H9 (cell line): ENCODE measurements around the gene DACT3. TPM values are rescaled to one million over a fixed set of nuclear protein-coding genes. Genes with fewer than 3 reads are reported as not detected.

Experiments used
- DNase-seq: peaks from one replicate; pipeline ENCODE4 v3.0.0-alpha.2; 2017
- H2AFZ ChIP-seq: one replicate; pipeline ENCODE4 v1.6.1; 2013; ENCODE audit warnings: mild to moderate bottlenecking, low read length, control low read depth, moderate library complexity
- H2AK5ac ChIP-seq: 2 replicates; pipeline ENCODE4 v1.6.1; 2013; ENCODE audit warnings: low read length, control low read depth, mixed read lengths; ENCODE audit not compliant: insufficient read length
- H2BK120ac ChIP-seq: one replicate; pipeline ENCODE4 v1.6.1; 2013; ENCODE audit warnings: low read depth, mild to moderate bottlenecking, low read length, control low read depth, inconsistent platforms; ENCODE audit not compliant: poor library complexity, severe bottlenecking
- H2BK12ac ChIP-seq: 2 replicates; pipeline ENCODE4 v1.6.1; 2013; ENCODE audit warnings: low read length, control low read depth, mixed read lengths, low read depth; ENCODE audit not compliant: insufficient read length
- H2BK15ac ChIP-seq: 2 replicates; pipeline ENCODE4 v1.6.1; 2013; ENCODE audit warnings: low read depth, low read length, control low read depth
- H2BK20ac ChIP-seq: one replicate; pipeline ENCODE4 v1.6.1; 2013; ENCODE audit warnings: low read depth, mild to moderate bottlenecking, low read length, control low read depth, inconsistent platforms; ENCODE audit not compliant: poor library complexity, severe bottlenecking
- H2BK5ac ChIP-seq: 2 replicates; pipeline ENCODE4 v1.6.1; 2013; ENCODE audit warnings: low read length, control low read depth, mixed read lengths; ENCODE audit not compliant: insufficient read length
- H3K14ac ChIP-seq: 2 replicates; pipeline ENCODE4 v1.6.1; 2013; ENCODE audit warnings: low read length, control low read depth; ENCODE audit not compliant: insufficient read depth
- H3K18ac ChIP-seq: 2 replicates; pipeline ENCODE4 v1.6.1; 2013; ENCODE audit warnings: low read depth, mild to moderate bottlenecking, mixed read lengths, low read length, control low read depth; ENCODE audit not compliant: insufficient read length
- H3K23ac ChIP-seq: 2 replicates; pipeline ENCODE4 v1.6.1; 2013; ENCODE audit warnings: low read length, control low read depth, mixed read lengths, low read depth; ENCODE audit not compliant: insufficient read length
- H3K23me2 ChIP-seq: 2 replicates; pipeline ENCODE4 v1.6.1; 2013; ENCODE audit warnings: low read depth, mild to moderate bottlenecking, mixed read lengths, low read length, control low read depth; ENCODE audit not compliant: insufficient read length, poor library complexity, severe bottlenecking
- H3K27ac ChIP-seq: 2 replicates; pipeline ENCODE4 v1.5.1; 2013; ENCODE audit warnings: low read length, control low read depth, mixed read lengths, low read depth; ENCODE audit not compliant: insufficient read length
- H3K27me3 ChIP-seq: 2 replicates; pipeline ENCODE4 v1.6.1; 2013; ENCODE audit warnings: low read length, control low read depth, inconsistent platforms; ENCODE audit not compliant: insufficient read depth
- H3K4ac ChIP-seq: 2 replicates; pipeline ENCODE4 v1.6.1; 2013; ENCODE audit warnings: low read depth, mild to moderate bottlenecking, control low read depth, inconsistent platforms, low read length, moderate library complexity
- H3K4me1 ChIP-seq: 2 replicates; pipeline ENCODE4 v1.6.1; 2013; ENCODE audit warnings: low read length, control low read depth, inconsistent platforms; ENCODE audit not compliant: insufficient read depth
- H3K4me2 ChIP-seq: 2 replicates; pipeline ENCODE4 v1.6.1; 2013; ENCODE audit warnings: low read length, control low read depth, mixed read lengths; ENCODE audit not compliant: insufficient read length, insufficient read depth
- H3K56ac ChIP-seq: 2 replicates; pipeline ENCODE4 v1.6.1; 2013; ENCODE audit warnings: low read depth, mild to moderate bottlenecking, mixed read lengths, low read length, control low read depth; ENCODE audit not compliant: insufficient read length
- H3K79me1 ChIP-seq: 2 replicates; pipeline ENCODE4 v1.6.1; 2013; ENCODE audit warnings: low read depth, mild to moderate bottlenecking, moderate library complexity, low read length, control low read depth, inconsistent platforms; ENCODE audit not compliant: insufficient read depth, poor library complexity, severe bottlenecking
- H3K79me2 ChIP-seq: 2 replicates; pipeline ENCODE4 v1.6.1; 2013; ENCODE audit warnings: low read length, control low read depth, inconsistent platforms; ENCODE audit not compliant: insufficient read depth
- H3K9ac ChIP-seq: 2 replicates; pipeline ENCODE4 v1.6.1; 2013; ENCODE audit warnings: low read length, control low read depth, mixed read lengths; ENCODE audit not compliant: insufficient read length; ENCODE audit errors: extremely low read depth
- H3K9me3 ChIP-seq: one replicate; pipeline ENCODE4 v1.6.1; 2013; ENCODE audit warnings: low read depth, low read length, inconsistent platforms; ENCODE audit not compliant: control insufficient read depth
- H3T11ph ChIP-seq: one replicate; pipeline ENCODE4 v1.6.1; 2013; ENCODE audit warnings: mild to moderate bottlenecking, low read length, control low read depth, inconsistent platforms
- H4K20me1 ChIP-seq: one replicate; pipeline ENCODE4 v1.6.1; 2013; ENCODE audit not compliant: control insufficient read depth, insufficient read length, insufficient read depth
- H4K5ac ChIP-seq: 2 replicates; pipeline ENCODE4 v1.6.1; 2013; ENCODE audit warnings: low read depth, mild to moderate bottlenecking, mixed read lengths, low read length, control low read depth; ENCODE audit not compliant: insufficient read length
- H4K8ac ChIP-seq: replicated peaks from 2 replicates; pipeline ENCODE4 v1.6.1; 2013; ENCODE audit warnings: low read length, control low read depth, mixed read lengths, low read depth; ENCODE audit not compliant: insufficient read length
- H4K91ac ChIP-seq: 2 replicates; pipeline ENCODE4 v1.6.1; 2013; ENCODE audit warnings: low read depth, mild to moderate bottlenecking, moderate library complexity, mixed read lengths, low read length, control low read depth; ENCODE audit not compliant: insufficient read length
- H3K27ac Mint-ChIP-seq, 3 experiments: 2 replicates in 2 of 3; 3 replicates in 1 of 3; pipeline ENCODE4 v1.8.0; 2020 to 2021; ENCODE audit warnings: mixed read lengths in 3 of 3, mild to moderate bottlenecking in 1 of 3, moderate library complexity in 1 of 3
- H3K27me3 Mint-ChIP-seq: 2 replicates; pipeline ENCODE4 v1.8.0; 2021; ENCODE audit warnings: low read depth, mild to moderate bottlenecking, moderate library complexity, mixed read lengths
- H3K36me3 Mint-ChIP-seq, 3 experiments: 2 replicates in 2 of 3; 3 replicates in 1 of 3; pipeline ENCODE4 v1.8.0; 2020 to 2021; ENCODE audit warnings: low read depth in 3 of 3, mixed read lengths in 3 of 3; ENCODE audit not compliant: insufficient read depth in 1 of 3
- H3K4me1 Mint-ChIP-seq, 2 experiments: 2 replicates each; pipeline ENCODE4 v1.8.0; 2020; ENCODE audit warnings: mixed read lengths in 2 of 2
- H3K4me3 Mint-ChIP-seq, 2 experiments: 2 replicates in 1 of 2; 3 replicates in 1 of 2; pipeline ENCODE4 v1.8.0; 2020 to 2021; ENCODE audit warnings: mild to moderate bottlenecking in 2 of 2, mixed read lengths in 2 of 2, moderate library complexity in 1 of 2
- H3K9me3 Mint-ChIP-seq, 2 experiments: 2 replicates in 1 of 2; 3 replicates in 1 of 2; pipeline ENCODE4 v1.8.0; 2020; ENCODE audit warnings: mild to moderate bottlenecking in 2 of 2, mixed read lengths in 2 of 2, moderate library complexity in 1 of 2
- CTCF ChIP-seq: fragments of 200-600 bp; sonication (generic); conservative IDR thresholded peaks from 3 replicates; pipeline ENCODE4 v1.8.0; 2021; ENCODE audit warnings: antibody characterized with exemption, mild to moderate bottlenecking
- WGBS: extraction: QIAGEN DNeasy Blood & Tissue Kit; methylation state at CpG from one replicate; pipeline ENCODE4 v1.1.7; 2013; ENCODE audit warnings: missing lambda C conversion rate, low lambda C conversion rate, mixed read lengths; ENCODE audit not compliant: insufficient read length; ENCODE audit errors: extremely low coverage; 5-methylcytosine and 5-hydroxymethylcytosine counted together
- microRNA-seq: library from miRNA; unstranded; fragments of <30 nt; microRNA quantifications from one replicate; pipeline ENCODE4, GENCODE V29; 2020; ENCODE audit warnings: borderline microRNAs expressed
- total RNA-seq: library from RNA; stranded (reverse); gene quantifications from 2 replicates; pipeline ENCODE4 v1.2.1, GENCODE V29; 2021

The DACT3 gene
- total RNA-seq, 1 experiment from 2014 or later = 0.87 TPM

DNA sequence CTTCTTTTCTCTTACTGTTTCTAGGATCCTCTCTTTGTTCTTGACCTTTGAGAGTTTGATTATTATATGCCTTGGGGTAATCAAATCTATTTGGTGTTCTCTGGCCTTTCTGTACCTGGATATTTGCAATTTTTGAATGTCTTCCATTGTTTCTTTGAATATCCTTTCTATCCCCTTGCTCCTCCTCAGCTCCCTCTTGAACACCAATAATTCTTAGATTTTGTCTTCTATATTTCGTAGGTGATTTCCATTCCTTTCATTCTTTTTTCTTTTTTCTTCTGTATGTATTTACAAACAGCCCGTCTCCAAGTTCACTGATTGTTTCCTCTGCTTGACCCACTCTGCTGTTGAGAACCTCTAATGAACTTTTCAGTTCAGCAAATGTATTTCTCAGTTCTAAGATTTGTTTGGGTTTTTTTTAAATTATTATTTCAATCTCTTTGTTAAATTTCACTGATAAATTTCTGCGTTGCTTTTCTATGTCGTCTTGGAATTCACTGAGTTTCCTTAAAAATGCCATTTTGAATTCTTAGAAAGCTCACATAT is 62.5 kb downstream of the DACT3 start:
- Histone ChIP-seq H2AK5ac (no peak overlapping the region), H3K27ac (no peak overlapping the region), H3K14ac (no peak overlapping the region), H4K8ac (no peak overlapping the region), H2BK5ac (no peak overlapping the region), H3K56ac (no peak overlapping the region), H3K23ac (no peak overlapping the region), H4K20me1 (no peaks in the 10 kb centered on the region), H2BK12ac (no peak overlapping the region), H3K4me1 (no peaks in the 10 kb centered on the region), H2BK20ac (no peak overlapping the region), H4K91ac (no peak overlapping the region), H2AFZ (no peak overlapping the region), H3K23me2 (peaks cover 12% of the 10 kb centered on the region), H3K9ac (no peak overlapping the region), H2BK120ac (no peak overlapping the region), H3T11ph (no peak overlapping the region), H3K27me3 (no peaks in the 10 kb centered on the region), H3K4me2 (no peak overlapping the region), H3K4ac (no peak overlapping the region), H3K79me2 (peaks cover 5% of the 10 kb centered on the region; the same call in 1 of the 2 replicates), H3K18ac (no peak overlapping the region), H2BK15ac (no peak overlapping the region), H4K5ac (no peak overlapping the region), H3K79me1 (peaks cover 4% of the 10 kb centered on the region), H3K9me3 (no peaks in the 10 kb centered on the region)
- Mint-ChIP-seq H3K27ac (no peak overlapping the region), H3K4me1 (peaks cover 15 to 16% of the 10 kb centered on the region in 2 experiments), H3K4me3 (no peak overlapping the region), H3K36me3 (peaks cover 0 to 4% (median 2%) of the 10 kb centered on the region in 3 experiments; a peak in 1 of 7 replicates), H3K27me3 (peaks cover 5% of the 10 kb centered on the region; the same call in 1 of the 2 replicates), H3K9me3 (peaks cover 3 to 9% of the 10 kb centered on the region in 2 experiments; a peak in 3 of 5 replicates)
- no peak for DNase-seq
- WGBS = no CpG with 5 or more reads among the region's 4 CpGs
- TF ChIP-seq CTCF = no peak

Small RNAs within 50 kb of the gene (microRNA-seq; reads per million reads assigned to microRNA genes)
- not detected for gene MIR320E

Other genes starting within 250 kb of the DACT3 start
- 27.5 and 28.7 TPM in 2 replicates for gene CCDC8, start 247.6 kb downstream of the DACT3 start, total RNA-seq
- gene PNMA8C, start 232.2 kb downstream of the DACT3 start, total RNA-seq = 1.7 and 1.8 TPM in 2 replicates
- 22.6 and 23.2 TPM in 2 replicates for gene PNMA8A, start 189.6 kb downstream of the DACT3 start, total RNA-seq
- 1.4 and 1.5 TPM in 2 replicates for gene PNMA8B, start 165.3 kb downstream of the DACT3 start, total RNA-seq
- 339 and 343 TPM in 2 replicates for gene CALM3, start 59.9 kb downstream of the DACT3 start, total RNA-seq
- not detected in 2 replicates for gene PTGIR, start 36.1 kb downstream of the DACT3 start, total RNA-seq
- gene GNG8, start 25.0 kb downstream of the DACT3 start, total RNA-seq = not detected in 2 replicates
- 60.7 and 60.8 TPM in 2 replicates for gene PRKD2, start 55.9 kb upstream of the DACT3 start, total RNA-seq
- gene FKRP, start 84.9 kb upstream of the DACT3 start, total RNA-seq = 39.1 and 42.2 TPM in 2 replicates
- gene STRN4, start 85.3 kb upstream of the DACT3 start, total RNA-seq = 143 and 148 TPM in 2 replicates
- gene SLC1A5, start 127.4 kb upstream of the DACT3 start, total RNA-seq = 258 and 269 TPM in 2 replicates
- gene AP2S1, start 189.7 kb upstream of the DACT3 start, total RNA-seq = 193 and 200 TPM in 2 replicates
- 49.0 and 49.8 TPM in 2 replicates for gene ARHGAP35, start 199.8 kb upstream of the DACT3 start, total RNA-seq